CD14-positive monocyte (primary cell): ENCODE measurements around the gene KLHL12. TPM values are rescaled to one million over a fixed set of nuclear protein-coding genes. Genes with fewer than 3 reads are reported as not detected.

ENCODE experiments used
- DNase-seq, 3 donors: peaks; one replicate each; pipeline ENCODE4 v3.0.0-alpha.2; 2011 to 2022
- H2AFZ ChIP-seq: 2 replicates; pipeline ENCODE4 v1.6.0; 2012; ENCODE audit warnings: mild to moderate bottlenecking, low read depth, low read length, inconsistent platforms; ENCODE audit not compliant: insufficient read depth, poor library complexity, severe bottlenecking
- H3K27ac ChIP-seq, 2 donors: 1 replicate in 1 of 2; 2 replicates in 1 of 2; pipeline ENCODE4 v1.5.1; 2012 to 2013; ENCODE audit warnings: low read length in 2 of 2, control low read depth in 1 of 2, inconsistent platforms in 1 of 2, low read depth in 1 of 2, mild to moderate bottlenecking in 1 of 2
- H3K27me3 ChIP-seq, 2 donors: one replicate each; pipeline versions ENCODE4 v1.6.0 to v1.6.1; 2011 to 2013; ENCODE audit warnings: low read length in 2 of 2; ENCODE audit not compliant: control insufficient read depth in 2 of 2, insufficient read depth in 2 of 2
- H3K36me3 ChIP-seq, 2 donors: replicated peaks in 1 of 2; 1 replicate in 1 of 2; 2 replicates in 1 of 2; pipeline versions ENCODE4 v1.5.1 to v1.6.1; 2012 to 2013; ENCODE audit warnings: low read length in 2 of 2, control low read depth in 1 of 2, inconsistent platforms in 1 of 2, mild to moderate bottlenecking in 1 of 2; ENCODE audit not compliant: insufficient read depth in 2 of 2, control insufficient read depth in 1 of 2
- H3K4me1 ChIP-seq, 2 donors: 1 replicate in 1 of 2; 2 replicates in 1 of 2; pipeline versions ENCODE4 v1.5.1 to v1.6.1; 2012 to 2013; ENCODE audit warnings: low read length in 2 of 2, control low read depth in 1 of 2, inconsistent platforms in 1 of 2, mild to moderate bottlenecking in 1 of 2, moderate library complexity in 1 of 2; ENCODE audit not compliant: insufficient read depth in 2 of 2, control insufficient read depth in 1 of 2
- H3K4me2 ChIP-seq: replicated peaks from 2 replicates; pipeline ENCODE3; 2012; ENCODE audit warnings: low read length, moderate library complexity, mild to moderate bottlenecking; ENCODE audit not compliant: poor library complexity, severe bottlenecking; ENCODE audit errors: extremely low read depth
- H3K4me3 ChIP-seq, 3 experiments: fragments of 200-600 bp in 1 of 3; sonication (generic) in 1 of 3; replicated peaks in 1 of 3; 1 replicate in 2 of 3; 2 replicates in 1 of 3; pipeline ENCODE4 v1.5.1; 2011 to 2013; ENCODE audit warnings: low read length in 3 of 3, mild to moderate bottlenecking in 3 of 3, control low read depth in 2 of 3, low read depth in 2 of 3, inconsistent platforms in 1 of 3, moderate library complexity in 1 of 3
- H3K79me2 ChIP-seq: 2 replicates; pipeline ENCODE4 v1.6.0; 2012; ENCODE audit warnings: mild to moderate bottlenecking, control low read depth, inconsistent platforms, low read length, moderate library complexity; ENCODE audit not compliant: insufficient read depth
- H3K9ac ChIP-seq: 2 replicates; pipeline ENCODE4 v1.6.0; 2017; ENCODE audit warnings: low read length, mild to moderate bottlenecking; ENCODE audit not compliant: insufficient read depth, poor library complexity, severe bottlenecking
- H3K9me3 ChIP-seq, 2 donors: replicated peaks in 1 of 2; 1 replicate in 1 of 2; 2 replicates in 1 of 2; pipeline versions ENCODE4 v1.5.1 to v1.6.1; 2012 to 2013; ENCODE audit warnings: low read length in 2 of 2, control low read depth in 1 of 2; ENCODE audit not compliant: control insufficient read depth in 1 of 2, insufficient read depth in 1 of 2
- H4K20me1 ChIP-seq: 2 replicates; pipeline ENCODE4 v1.6.0; 2012; ENCODE audit warnings: mild to moderate bottlenecking, low read length, control low read depth, moderate library complexity; ENCODE audit not compliant: insufficient read depth
- H3K27ac Mint-ChIP-seq, 7 donors: one replicate each; pipeline ENCODE4 v1.8.0; 2020; ENCODE audit warnings: mild to moderate bottlenecking in 7 of 7, mixed read lengths in 7 of 7, moderate library complexity in 6 of 7, inconsistent platforms in 2 of 7
- H3K27me3 Mint-ChIP-seq, 3 donors: one replicate each; pipeline ENCODE4 v1.8.0; 2021 to 2022; ENCODE audit warnings: low read depth in 3 of 3, mild to moderate bottlenecking in 3 of 3, mixed read lengths in 3 of 3, moderate library complexity in 3 of 3, inconsistent platforms in 1 of 3
- H3K36me3 Mint-ChIP-seq, 2 donors: one replicate each; pipeline ENCODE4 v1.8.0; 2020; ENCODE audit warnings: mixed read lengths in 2 of 2, inconsistent platforms in 1 of 2, mild to moderate bottlenecking in 1 of 2
- H3K4me1 Mint-ChIP-seq: one replicate; pipeline ENCODE4 v1.8.0; 2020; ENCODE audit warnings: mild to moderate bottlenecking, mixed read lengths
- H3K4me3 Mint-ChIP-seq, 2 donors: one replicate each; pipeline ENCODE4 v1.8.0; 2020; ENCODE audit warnings: mild to moderate bottlenecking in 2 of 2, mixed read lengths in 2 of 2, moderate library complexity in 1 of 2
- H3K9me3 Mint-ChIP-seq, 7 donors: one replicate each; pipeline ENCODE4 v1.8.0; 2020 to 2022; ENCODE audit warnings: mixed read lengths in 7 of 7, mild to moderate bottlenecking in 6 of 7, moderate library complexity in 6 of 7, inconsistent platforms in 2 of 7
- WGBS: methylation state at CpG from one replicate; pipeline ENCODE4 v1.1.5; 2013; ENCODE audit warnings: missing lambda C conversion rate; ENCODE audit not compliant: insufficient coverage; 5-methylcytosine and 5-hydroxymethylcytosine counted together
- intact Hi-C, 2 donors: fragments of 100-400 bp; cut with micrococcal nuclease; formaldehyde crosslinking; loops; one replicate each; pipeline versions ENCODE4 v1.15.0 to v1.15.1; 2023
- polyA plus RNA-seq, 3 donors: library from polyadenylated mRNA; depleted of rRNA in 1 of 3; unstranded in 2 of 3; stranded (reverse) in 1 of 3; fragments of 300-500 nt in 2 of 3; fragments of >200 nt in 1 of 3; fragmentation: Illumina TruSeq in 2 of 3; gene quantifications; 1 replicate in 2 of 3; 2 replicates in 1 of 3; pipeline ENCODE4 v1.2.3, GENCODE V29; 2012 to 2021
- TF ChIP-seq, protein P1 (sequence below): fragments of 200-600 bp; IDR thresholded peaks from one replicate; pipeline ENCODE4 v1.8.0; 2022; ENCODE audit warnings: antibody characterized with exemption, mild to moderate bottlenecking

Gene KLHL12
- polyA plus RNA-seq, 3 donors = 20.7 to 36.7 (median 21.9) TPM

DNA sequence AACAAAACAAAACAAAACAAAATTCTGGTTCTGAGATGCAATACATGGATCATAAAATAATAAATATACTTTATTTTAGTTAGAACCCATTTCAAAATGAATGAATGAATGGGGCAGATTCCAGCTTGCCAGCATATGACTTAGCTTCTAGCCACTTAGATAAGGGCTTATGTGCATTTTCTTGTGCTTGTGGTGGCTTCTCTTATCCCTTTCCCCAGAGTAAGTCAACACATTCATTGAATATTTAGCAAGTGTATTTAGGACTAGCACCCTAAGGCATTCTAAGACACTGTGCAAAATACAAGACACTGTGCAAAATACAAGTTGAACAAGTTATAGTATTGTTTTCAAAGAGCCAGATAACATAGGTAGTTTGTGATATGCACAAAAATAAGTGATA is 26.4 kb upstream of the KLHL12 start:
- peaks cover 41 to 52% of the 10 kb centered on the region in 2 donors for H3K36me3 Mint-ChIP-seq
- Histone ChIP-seq H3K9ac (no peak overlapping the region), H3K4me1 (peaks cover 53 to 64% of the 10 kb centered on the region in 2 donors), H3K4me3 (peak overlapping the region in 2 of 3 experiments; percentile 26 to 55), H2AFZ (no peak overlapping the region), H3K27ac (peak overlapping the region in 1 of 2 donors; percentile 95), H3K9me3 (no peaks in the 10 kb centered on the region), H3K36me3 (peaks cover 21 to 40% of the 10 kb centered on the region in 2 donors), H3K27me3 (no peaks in the 10 kb centered on the region), H3K4me2 (peak overlapping the region; percentile 66), H3K79me2 (peaks cover 78% of the 10 kb centered on the region), H4K20me1 (peaks cover 15% of the 10 kb centered on the region)
- intact Hi-C loops = loop anchor here (2.0 to 10.0 kb wide), 2 partner anchors 15 to 51 kb away; partner anchors contain the start of gene TMEM183A (in 1 of the 2)
- H3K4me3 Mint-ChIP-seq = peak overlapping the region in 1 of 2 donors; percentile 80
- peak overlapping the region; percentile 94 to 99 (median 98) for H3K27ac Mint-ChIP-seq
- H3K9me3 Mint-ChIP-seq = no peaks in the 10 kb centered on the region
- H3K27me3 Mint-ChIP-seq = no peaks in the 10 kb centered on the region
- DNase-seq = no peak
- H3K4me1 Mint-ChIP-seq = peaks cover 63% of the 10 kb centered on the region
- TF ChIP-seq, protein P1, sequence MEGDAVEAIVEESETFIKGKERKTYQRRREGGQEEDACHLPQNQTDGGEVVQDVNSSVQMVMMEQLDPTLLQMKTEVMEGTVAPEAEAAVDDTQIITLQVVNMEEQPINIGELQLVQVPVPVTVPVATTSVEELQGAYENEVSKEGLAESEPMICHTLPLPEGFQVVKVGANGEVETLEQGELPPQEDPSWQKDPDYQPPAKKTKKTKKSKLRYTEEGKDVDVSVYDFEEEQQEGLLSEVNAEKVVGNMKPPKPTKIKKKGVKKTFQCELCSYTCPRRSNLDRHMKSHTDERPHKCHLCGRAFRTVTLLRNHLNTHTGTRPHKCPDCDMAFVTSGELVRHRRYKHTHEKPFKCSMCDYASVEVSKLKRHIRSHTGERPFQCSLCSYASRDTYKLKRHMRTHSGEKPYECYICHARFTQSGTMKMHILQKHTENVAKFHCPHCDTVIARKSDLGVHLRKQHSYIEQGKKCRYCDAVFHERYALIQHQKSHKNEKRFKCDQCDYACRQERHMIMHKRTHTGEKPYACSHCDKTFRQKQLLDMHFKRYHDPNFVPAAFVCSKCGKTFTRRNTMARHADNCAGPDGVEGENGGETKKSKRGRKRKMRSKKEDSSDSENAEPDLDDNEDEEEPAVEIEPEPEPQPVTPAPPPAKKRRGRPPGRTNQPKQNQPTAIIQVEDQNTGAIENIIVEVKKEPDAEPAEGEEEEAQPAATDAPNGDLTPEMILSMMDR = no peak

DNA sequence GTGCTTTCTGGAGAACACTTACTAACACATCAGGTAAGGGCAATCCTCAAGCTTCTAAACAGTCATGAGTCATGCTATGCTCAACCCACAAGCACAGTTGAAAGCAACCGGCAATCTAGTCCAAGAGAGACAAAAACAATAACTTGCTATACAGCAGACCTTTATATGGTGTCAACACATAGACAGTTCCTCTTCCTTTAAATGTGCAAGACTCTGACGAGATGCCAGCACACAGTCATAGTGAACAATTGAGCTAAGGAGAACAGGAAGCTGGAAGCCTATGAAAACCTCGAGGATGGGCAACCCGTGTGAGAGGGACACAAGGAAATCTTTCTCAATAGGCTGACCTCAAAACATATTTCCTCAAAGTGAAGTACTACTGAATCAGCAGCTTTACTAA is 25.8 kb upstream of the KLHL12 start:
- Mint-ChIP-seq H3K9me3 (no peaks in the 10 kb centered on the region), H3K27me3 (no peaks in the 10 kb centered on the region), H3K4me3 (peak overlapping the region; percentile 48 to 80), H3K27ac (peak overlapping the region; percentile 98 to 99 (median 99)), H3K36me3 (peaks cover 46 to 57% of the 10 kb centered on the region in 2 donors), H3K4me1 (peaks cover 62% of the 10 kb centered on the region)
- H3K9ac ChIP-seq = peak overlapping the region; percentile 37
- peak overlapping the region in 2 of 3 experiments; percentile 12 to 55 for H3K4me3 ChIP-seq
- no peaks in the 10 kb centered on the region for H3K27me3 ChIP-seq
- H3K4me1 ChIP-seq = peaks cover 52 to 62% of the 10 kb centered on the region in 2 donors
- H3K79me2 ChIP-seq = peaks cover 75% of the 10 kb centered on the region
- H2AFZ ChIP-seq = no peak overlapping the region
- H3K9me3 ChIP-seq = no peaks in the 10 kb centered on the region
- peak overlapping the region; percentile 80 to 95 for H3K27ac ChIP-seq
- peaks cover 26 to 46% of the 10 kb centered on the region in 2 donors for H3K36me3 ChIP-seq
- H3K4me2 ChIP-seq = peak overlapping the region; percentile 66
- TF ChIP-seq, protein P1 = no peak
- peak; percentile 96 to 99 (median 99) for DNase-seq
- peaks cover 20% of the 10 kb centered on the region for H4K20me1 ChIP-seq
- intact Hi-C loops = loop anchor here (2.0 to 10.0 kb wide), 2 partner anchors 16 to 52 kb away; partner anchors contain the start of gene TMEM183A (in 1 of the 2)
- 0% methylated on average over 2 of the region's 4 CpGs for WGBS
